LNCaP clone FGC (cell line): Measurements from ENCODE around the gene ACSL1.

ENCODE experiments used
- DNase-seq: peaks from one replicate; pipeline ENCODE4 v3.0.0-alpha.2; 2011; ENCODE audit warnings: low read depth
- H3K4me3 ChIP-seq: 2 replicates; pipeline ENCODE4 v1.5.1; 2011; ENCODE audit warnings: mild to moderate bottlenecking, low read depth, low read length, control low read depth
- TF ChIP-seq, protein P1 (sequence below): IDR thresholded peaks from 2 replicates; pipeline ENCODE4 v1.5.1; 2012; ENCODE audit warnings: mild to moderate bottlenecking; ENCODE audit not compliant: control insufficient read depth, insufficient read depth; ENCODE audit errors: extremely low read depth

The ACSL1 gene

GRCh38 chr4:184715526-184715925, 110.2 kb downstream of the ACSL1 start:
- no peak for DNase-seq
- H3K4me3 ChIP-seq, result no peak overlapping the region
- TF ChIP-seq, protein P1, sequence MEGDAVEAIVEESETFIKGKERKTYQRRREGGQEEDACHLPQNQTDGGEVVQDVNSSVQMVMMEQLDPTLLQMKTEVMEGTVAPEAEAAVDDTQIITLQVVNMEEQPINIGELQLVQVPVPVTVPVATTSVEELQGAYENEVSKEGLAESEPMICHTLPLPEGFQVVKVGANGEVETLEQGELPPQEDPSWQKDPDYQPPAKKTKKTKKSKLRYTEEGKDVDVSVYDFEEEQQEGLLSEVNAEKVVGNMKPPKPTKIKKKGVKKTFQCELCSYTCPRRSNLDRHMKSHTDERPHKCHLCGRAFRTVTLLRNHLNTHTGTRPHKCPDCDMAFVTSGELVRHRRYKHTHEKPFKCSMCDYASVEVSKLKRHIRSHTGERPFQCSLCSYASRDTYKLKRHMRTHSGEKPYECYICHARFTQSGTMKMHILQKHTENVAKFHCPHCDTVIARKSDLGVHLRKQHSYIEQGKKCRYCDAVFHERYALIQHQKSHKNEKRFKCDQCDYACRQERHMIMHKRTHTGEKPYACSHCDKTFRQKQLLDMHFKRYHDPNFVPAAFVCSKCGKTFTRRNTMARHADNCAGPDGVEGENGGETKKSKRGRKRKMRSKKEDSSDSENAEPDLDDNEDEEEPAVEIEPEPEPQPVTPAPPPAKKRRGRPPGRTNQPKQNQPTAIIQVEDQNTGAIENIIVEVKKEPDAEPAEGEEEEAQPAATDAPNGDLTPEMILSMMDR, result no peak

- TF ChIP-seq, protein P1, result no peak
- H3K4me3 ChIP-seq, result no peak overlapping the region
- no peak for DNase-seq
Observed at GRCh38 chr4:184713887-184714286, 111.9 kb downstream of the ACSL1 start.

DNA sequence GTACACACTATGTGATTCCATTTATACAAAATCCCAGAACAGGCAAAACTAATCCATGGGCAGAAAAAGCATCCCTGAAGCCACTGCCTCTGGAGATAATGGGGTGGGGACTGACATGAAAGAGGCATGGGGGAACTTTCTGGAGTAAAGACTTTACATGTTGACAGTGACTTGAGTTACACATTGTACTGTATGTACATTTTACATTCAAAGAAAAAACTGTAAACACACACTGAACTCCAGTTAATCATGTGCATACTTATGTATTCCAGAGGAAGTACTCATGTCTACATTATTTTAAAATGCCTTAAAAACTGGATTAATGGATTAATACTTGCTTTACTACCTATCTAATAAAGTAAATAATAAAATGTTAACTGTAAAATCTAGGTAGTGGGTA, 113.4 kb downstream of the ACSL1 start:
- no peak overlapping the region for H3K4me3 ChIP-seq
- no peak for DNase-seq
- TF ChIP-seq, protein P1, result no peak

DNA sequence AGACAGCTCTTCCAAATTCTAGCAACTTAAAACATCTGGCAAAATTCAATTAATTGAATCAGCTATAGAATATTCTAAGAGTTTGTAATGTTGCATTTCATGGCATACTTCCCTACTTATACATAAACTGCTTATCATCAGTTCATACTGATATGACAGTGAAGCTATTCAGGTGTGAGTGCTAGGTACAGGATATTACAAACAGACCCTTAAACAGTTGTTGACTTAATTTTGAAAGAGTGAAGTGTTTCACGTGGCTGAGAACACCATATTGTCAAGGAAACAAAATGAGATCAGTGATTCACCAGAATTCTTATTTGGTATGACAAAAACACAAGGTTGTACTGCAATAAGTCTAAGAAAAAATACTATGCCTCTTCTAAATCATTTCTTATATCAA, 119.3 kb downstream of the ACSL1 start:
- DNase-seq, result no peak
- TF ChIP-seq, protein P1, result no peak
- H3K4me3 ChIP-seq, result no peak overlapping the region

DNA sequence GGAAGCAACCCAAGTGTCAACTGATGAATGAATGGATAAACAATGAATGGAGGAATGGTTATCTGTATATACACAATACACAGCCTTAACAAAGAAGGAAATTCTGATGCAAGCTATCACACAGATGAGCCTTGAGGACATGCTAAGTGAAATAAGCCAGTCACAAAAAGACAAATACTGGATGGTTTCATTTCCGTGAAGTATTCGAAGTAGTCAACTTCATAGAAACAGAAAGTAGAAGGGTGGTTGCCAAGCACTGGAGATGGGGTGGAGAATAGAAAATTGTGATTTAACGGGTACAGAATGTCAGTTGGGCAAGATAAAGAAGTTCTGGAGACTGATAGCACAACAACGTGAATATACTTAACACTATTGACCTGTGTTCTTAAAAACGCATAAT, 120.1 kb downstream of the ACSL1 start:
- TF ChIP-seq, protein P1, result no peak
- no peak for DNase-seq

More for the DNA sequence above, 120.1 kb downstream of the ACSL1 start:
- no peak overlapping the region for H3K4me3 ChIP-seq
